NB4 (cell line): ENCODE data around the gene GNB1L.

Experiments used
- DNase-seq: peaks from one replicate; pipeline ENCODE4 v3.0.0; 2010; ENCODE audit warnings: low read depth
- H3K4me3 ChIP-seq: one replicate; pipeline ENCODE4 v1.5.1; 2011; ENCODE audit warnings: mild to moderate bottlenecking, low read depth, low read length, moderate library complexity
- CTCF ChIP-seq: IDR thresholded peaks from one replicate; pipeline ENCODE4 v1.5.1; 2012; ENCODE audit warnings: low read depth, low read length
- MAX ChIP-seq: IDR thresholded peaks from 2 replicates; pipeline ENCODE4 v1.6.1; 2011; ENCODE audit warnings: low read depth, low read length
- MYC ChIP-seq: IDR thresholded peaks from 2 replicates; pipeline ENCODE4 v1.6.1; 2011; ENCODE audit warnings: low read depth, low read length
- POLR2A ChIP-seq: IDR thresholded peaks from 2 replicates; pipeline ENCODE4 v1.6.1; 2011; ENCODE audit warnings: mild to moderate bottlenecking; ENCODE audit not compliant: insufficient read length; ENCODE audit errors: extremely low read depth

The GNB1L gene

GRCh38 chr22:19820880-19821522, 33.7 kb downstream of the GNB1L start:
- TF ChIP-seq MAX: no peak
- TF ChIP-seq CTCF: peak; percentile 14
- no peak overlapping the region for H3K4me3 ChIP-seq
- DNase-seq: peak; percentile 36

GRCh38 chr22:19819911-19820879, 34.5 kb downstream of the GNB1L start:
- H3K4me3 ChIP-seq: no peak overlapping the region
- DNase-seq: no peak
- TF ChIP-seq CTCF (no peak), MYC (no peak), POLR2A (no peak), MAX (no peak)

- TF ChIP-seq MYC (no peak), MAX (no peak), POLR2A (no peak), CTCF (no peak)
- no peak for DNase-seq
Observed at GRCh38 chr22:19819208-19819910, 35.3 kb downstream of the GNB1L start.

GRCh38 chr22:19818324-19819207, 36.1 kb downstream of the GNB1L start:
- TF ChIP-seq MYC: no peak
- TF ChIP-seq POLR2A: no peak
- TF ChIP-seq MAX: no peak
- TF ChIP-seq CTCF: no peak
- no peak for DNase-seq
- no peak overlapping the region for H3K4me3 ChIP-seq

More at GRCh38 chr22:19819208-19819910, 35.3 kb downstream of the GNB1L start:
- no peak overlapping the region for H3K4me3 ChIP-seq
